Dermis blood vessel endothelial cell (primary cell): ENCODE measurements around the gene ZNF358. TPM values are rescaled to one million over a fixed set of nuclear protein-coding genes. Genes with fewer than 3 reads are reported as not detected.
A peak's percentile ranks its signal among the peaks of the same experiment; 100 is the strongest.
"Not testable (repeated sequence)": the region's sequence is repeated elsewhere in the genome, so short reads cannot be mapped to it uniquely, and the experiment has no call there.

Experiments used
- DNase-seq: peaks from one replicate; pipeline ENCODE4 v3.0.0; 2010
- total RNA-seq: library from RNA; depleted of rRNA; stranded (reverse); fragments of >200 nt; gene quantifications from 2 replicates; pipeline ENCODE4 v1.2.3, GENCODE V29; 2014

The ZNF358 gene
- total RNA-seq, 1 donor from 2014 or later, result 20.9 TPM

DNA sequence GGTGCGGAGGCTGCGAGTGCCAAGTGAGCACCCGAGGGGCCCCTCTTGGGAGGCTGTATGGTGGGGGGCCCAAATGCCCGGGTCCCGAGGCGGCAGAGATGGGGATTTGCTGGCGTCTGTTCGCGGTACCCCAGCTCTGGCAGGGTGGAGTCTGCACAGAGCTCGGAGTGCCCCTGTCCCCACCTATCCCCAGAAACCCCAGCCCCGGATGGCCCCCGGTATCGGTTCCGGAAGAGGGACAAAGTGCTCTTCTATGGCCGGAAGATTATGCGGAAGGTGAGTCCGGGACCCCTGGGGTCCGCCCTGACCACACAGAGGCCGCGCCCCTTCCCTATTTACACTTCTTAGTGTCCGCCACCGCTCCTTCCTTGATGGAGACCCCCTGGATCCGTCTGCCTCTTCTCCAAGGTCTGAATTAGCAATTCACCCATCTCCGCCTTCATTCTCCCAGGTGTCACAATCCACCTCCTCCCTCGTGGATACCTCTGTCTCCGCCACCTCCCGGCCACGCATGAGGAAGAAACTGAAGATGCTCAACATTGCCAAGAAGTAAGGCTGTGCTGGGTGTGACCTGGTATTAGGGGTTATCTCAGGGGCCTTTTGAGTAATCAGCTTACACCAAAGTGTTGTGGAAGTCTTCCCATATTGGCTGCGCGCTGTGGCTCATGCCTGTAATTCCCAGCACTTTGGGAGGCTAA, 20.2 kb downstream of the ZNF358 start:
- no peak for DNase-seq

DNA sequence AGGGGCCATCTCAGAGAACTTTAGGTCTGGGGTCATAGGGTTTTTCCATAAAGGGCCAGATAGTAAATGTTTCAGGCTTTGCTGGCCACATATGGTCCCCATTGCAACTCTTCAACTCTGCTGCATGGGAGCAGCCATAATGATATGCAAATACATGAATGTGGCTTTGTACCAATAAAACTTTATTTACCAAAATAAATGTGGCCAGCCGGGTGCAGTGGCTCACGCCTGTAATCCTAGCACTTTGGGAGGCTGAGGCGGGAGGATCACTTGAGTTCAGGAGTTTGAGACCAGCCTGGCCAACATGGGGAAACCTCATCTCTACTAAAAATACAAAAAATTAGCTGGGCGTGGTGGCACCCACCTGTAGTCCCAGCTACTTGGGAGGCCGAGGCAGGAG, 23.1 kb downstream of the ZNF358 start:
- not testable (repeated sequence) for DNase-seq

GRCh38 chr19:7539827-7540425, 24.0 kb downstream of the ZNF358 start:
- DNase-seq, result no peak

GRCh38 chr19:7540761-7541474, 25.0 kb downstream of the ZNF358 start:
- peak; percentile 52 for DNase-seq

GRCh38 chr19:7541475-7541824, 25.5 kb downstream of the ZNF358 start:
- no peak for DNase-seq

DNA sequence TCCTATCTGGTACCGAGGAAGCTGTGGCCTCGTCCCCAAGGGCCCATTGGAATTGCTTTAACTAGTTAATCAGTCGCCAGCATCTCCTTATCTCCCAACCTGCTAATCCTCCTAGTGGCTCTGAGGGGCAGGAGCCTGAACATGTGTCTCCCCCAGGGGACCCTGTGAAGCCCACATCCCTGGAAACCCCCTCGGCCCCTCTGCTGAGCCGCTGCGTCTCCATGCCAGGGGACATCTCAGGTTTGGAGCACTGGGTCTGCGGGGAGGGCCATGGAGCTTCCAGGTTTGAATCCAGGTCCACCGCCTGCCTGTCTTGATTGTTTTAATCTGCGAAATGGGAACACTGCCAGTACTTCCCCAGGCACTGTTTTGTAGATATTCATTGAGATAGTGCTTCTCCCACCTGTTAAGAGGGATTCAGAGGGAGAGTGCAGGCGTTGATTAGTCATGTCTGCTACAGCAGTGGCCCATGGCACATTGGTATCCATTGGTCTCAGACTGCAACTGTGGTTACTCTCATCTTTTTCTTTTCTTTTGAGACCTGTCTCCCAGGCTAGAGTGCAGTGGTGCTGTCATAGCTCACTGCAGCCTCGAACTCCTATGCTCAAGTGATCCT, 26.0 kb downstream of the ZNF358 start:
- DNase-seq, result no peak

GRCh38 chr19:7542556-7543348, 26.8 kb downstream of the ZNF358 start:
- no peak for DNase-seq

DNA sequence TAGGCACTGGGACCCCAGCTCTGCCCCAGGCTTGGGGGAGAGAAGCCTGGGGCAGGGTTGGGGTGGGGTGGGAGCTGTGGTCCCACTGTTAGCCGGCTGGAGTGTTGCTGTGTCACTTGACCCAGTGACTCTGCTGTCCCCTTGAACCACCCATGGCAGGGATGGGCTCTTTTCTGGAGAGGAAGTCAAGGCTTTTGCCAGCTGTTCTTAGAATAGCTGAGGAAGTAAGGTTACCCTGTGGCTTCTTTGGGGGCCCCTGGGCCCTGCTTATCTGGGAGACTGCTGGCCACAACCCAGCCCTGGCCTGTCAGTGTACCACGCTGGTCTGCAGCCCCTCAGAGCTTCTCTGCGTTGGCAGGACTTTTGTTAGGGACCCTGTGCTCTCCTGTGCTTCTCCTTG, 28.7 kb downstream of the ZNF358 start:
- no peak for DNase-seq

DNA sequence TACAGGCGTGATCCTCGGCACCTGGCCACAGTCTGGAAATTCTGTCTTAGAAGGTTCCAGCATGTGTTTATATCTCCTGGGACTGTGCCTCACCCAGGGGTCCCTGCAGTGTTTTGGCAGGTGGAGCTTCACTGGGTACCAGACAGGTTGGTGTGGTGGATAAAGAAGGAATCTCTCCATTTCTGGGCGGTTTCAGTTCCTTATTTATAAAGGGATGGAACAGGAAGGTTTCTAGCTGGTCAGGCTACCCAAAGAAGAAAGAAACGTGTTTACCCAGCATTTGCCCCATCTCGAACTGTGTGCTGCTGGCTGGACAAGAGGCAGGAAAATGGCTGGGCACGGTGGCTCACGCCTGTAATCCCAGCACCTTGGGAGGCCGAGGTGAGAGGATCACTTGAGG, 29.4 kb downstream of the ZNF358 start:
- DNase-seq, result no peak

DNA sequence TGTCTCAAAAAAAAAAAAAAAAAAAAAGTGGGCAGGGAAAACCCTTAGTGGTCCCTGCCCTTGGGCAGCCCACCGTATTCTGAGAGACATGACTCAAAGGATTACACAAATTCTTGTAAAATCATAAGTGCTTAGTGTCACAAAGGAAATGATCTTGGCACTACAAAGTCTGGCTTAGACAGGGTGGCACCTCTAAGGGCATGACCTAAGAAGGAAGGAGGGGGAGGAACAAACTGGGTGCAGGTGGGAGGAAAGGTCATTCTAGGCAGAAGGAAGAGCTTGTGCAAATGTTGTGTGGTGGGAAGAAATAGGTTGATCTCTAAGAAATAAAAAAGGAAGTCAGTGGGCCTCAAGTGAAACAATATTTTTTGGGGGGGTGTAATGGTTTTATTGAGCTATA, 30.0 kb downstream of the ZNF358 start:
- no peak for DNase-seq

DNA sequence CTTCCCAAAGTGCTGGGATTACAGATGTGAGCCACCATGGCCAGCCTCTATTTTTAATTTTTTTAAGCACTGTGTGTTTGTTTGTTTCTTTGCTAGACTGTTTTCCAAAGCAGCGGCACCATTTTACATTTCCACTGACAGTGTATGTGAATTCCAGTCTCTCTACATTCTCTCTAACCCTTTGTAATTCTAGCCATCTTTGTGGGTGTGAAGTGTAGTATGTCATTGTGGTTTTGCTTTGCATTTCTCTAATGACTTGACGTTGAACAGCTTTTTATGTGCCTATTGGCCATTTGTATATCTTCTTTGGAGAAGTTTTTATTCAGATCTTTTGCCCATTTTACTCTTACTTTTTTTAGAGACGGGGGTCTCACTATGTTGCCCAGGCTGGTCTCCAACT, 31.3 kb downstream of the ZNF358 start:
- DNase-seq, result no peak

DNA sequence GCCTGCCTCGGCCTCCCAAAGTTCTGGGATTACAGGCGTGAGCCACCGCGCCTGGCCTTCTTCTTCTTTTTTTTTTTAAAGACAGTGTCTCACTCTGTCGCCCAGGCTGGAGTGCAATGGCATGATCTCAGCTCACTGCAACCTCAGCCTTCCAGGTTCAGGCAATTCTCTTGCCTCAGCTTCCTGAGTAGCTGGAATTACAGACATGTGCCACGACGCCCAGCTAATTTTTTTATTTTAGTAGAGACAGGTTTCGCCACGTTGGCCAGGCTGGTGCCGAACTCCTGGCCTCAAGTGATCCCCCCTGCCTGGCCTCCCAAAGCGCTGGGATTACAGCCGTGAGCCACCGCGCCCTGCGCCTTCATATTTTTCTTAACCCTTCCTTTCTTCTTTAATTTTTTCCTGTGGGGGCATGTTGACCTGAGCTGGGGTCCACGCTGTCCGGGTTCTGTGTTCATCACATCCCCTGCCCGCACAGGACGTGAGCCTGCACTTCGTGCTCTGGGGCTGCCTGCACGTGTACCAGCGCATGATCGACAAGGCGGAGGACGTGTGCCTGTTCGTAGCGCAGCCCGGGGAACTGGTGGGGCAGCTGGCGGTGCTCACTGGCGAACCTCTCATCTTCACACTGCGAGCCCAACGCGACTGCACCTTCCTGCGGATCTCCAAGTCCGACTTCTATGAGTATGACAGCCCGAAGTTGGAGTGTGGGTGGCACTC, 33.7 kb downstream of the ZNF358 start:
- no peak for DNase-seq

DNA sequence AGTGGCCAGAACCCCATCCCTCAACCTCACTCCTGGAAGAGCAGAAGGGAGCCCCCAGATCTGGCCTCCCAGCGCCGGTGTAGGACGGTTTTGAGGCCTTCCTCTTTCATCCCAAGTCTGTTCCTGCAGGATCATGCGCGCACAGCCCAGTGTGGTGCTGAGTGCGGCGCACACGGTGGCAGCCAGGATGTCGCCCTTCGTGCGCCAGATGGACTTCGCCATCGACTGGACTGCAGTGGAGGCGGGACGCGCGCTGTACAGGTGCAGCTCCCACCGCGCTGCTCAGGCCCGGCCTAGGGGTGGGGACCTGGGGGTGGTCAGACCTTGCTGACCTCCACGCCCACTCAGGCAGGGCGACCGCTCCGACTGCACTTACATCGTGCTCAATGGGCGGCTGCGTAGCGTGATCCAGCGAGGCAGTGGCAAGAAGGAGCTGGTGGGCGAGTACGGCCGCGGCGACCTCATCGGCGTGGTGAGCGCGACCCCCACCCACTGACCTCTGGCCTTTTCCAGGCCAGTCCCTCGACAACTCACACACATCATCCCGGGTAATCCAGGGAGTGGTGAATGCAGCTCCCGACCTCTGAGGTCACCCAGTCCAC, 34.4 kb downstream of the ZNF358 start:
- DNase-seq, result no peak

GRCh38 chr19:7550987-7551761, 35.3 kb downstream of the ZNF358 start:
- DNase-seq, result peak; percentile 40

GRCh38 chr19:7552781-7553180, 36.9 kb downstream of the ZNF358 start:
- DNase-seq, result no peak

GRCh38 chr19:7554565-7554964, 38.7 kb downstream of the ZNF358 start:
- DNase-seq, result no peak

- DNase-seq, result no peak
These were observed 39.3 kb downstream of the ZNF358 start for GRCh38 chr19:7554990-7555864.

DNA sequence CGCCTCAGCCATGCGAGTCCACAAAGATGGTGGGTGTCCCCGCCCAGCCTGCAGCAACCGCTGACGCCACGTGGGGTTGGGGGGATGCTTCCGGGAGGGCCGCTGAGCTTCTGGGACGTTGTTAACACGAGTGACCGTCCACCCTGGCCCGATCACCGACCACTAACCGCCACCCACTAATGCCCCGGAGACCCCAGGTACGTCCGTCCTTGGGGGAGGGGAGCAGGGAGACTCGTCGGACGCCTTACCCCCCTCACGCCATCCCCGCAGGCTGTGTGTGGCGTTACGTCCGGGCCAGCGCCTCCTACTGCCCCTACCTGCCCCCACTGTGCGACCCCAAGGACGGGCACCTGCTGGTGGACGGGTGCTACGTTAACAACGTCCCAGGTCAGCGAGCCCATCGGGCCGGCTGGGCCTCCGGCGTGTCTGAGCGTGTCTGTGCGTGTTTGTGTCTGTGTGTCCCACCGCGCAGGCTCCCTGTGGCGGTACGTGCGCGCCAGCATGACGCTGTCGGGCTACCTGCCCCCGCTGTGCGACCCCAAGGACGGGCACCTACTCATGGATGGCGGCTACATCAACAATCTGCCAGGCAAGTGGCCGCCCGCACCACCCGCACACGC, 40.9 kb downstream of the ZNF358 start:
- DNase-seq, result no peak

- no peak for DNase-seq
These were observed 42.8 kb downstream of the ZNF358 start for GRCh38 chr19:7558667-7559066.
